ENCODE data around the gene MAT2A. TPM values are rescaled to one million over a fixed set of nuclear protein-coding genes. Genes with fewer than 3 reads are reported as not detected.

MAT2A gene
- total and polyA plus RNA-seq, 10 of the 15 experiments (the other 5 are each of a cell fraction or from before 2014, with no cell fraction given), result 97.6 to 408 (median 290) TPM

DNA sequence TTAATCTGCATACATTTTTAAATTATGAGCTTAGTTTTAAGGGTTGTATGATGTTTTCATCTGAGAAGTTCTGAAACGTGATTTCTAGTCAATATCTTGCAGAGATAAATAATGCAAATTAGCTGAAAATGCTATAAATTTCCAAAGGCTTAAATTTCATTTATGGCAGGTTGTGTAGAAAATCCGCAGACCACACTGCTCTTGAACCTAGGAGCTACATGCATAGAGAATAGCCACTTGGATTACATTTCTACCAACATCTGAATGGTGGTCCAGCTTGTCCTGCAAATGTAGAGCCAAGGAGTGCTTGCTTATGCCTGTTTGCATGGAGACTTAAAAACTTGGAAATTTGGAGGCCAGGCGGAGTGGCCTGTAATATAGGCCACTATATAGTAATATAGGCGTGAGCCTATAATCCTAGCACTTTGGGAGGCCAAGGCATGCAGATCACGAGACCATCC lies 6.8 kb downstream of the MAT2A start:
- Histone ChIP-seq H3K79me2 (ENCODE audit: control insufficient read depth, insufficient read depth, low read length) (peaks cover 21% of the 10 kb centered on the region), H3K4me3 (no peak overlapping the region), H4K20me1 (ENCODE audit: control insufficient read depth, insufficient read depth) (no peaks in the 10 kb centered on the region), H3K9me3 (replicated peaks; ENCODE audit: control insufficient read depth, insufficient read depth, low read length) (no peaks in the 10 kb centered on the region), H3K27ac (ENCODE audit: control insufficient read depth, insufficient read depth) (no peak overlapping the region), H3K27me3 (replicated peaks in 1 of 2; ENCODE audit: control insufficient read depth in 2 of 2, insufficient read depth in 2 of 2, low read length in 1 of 2) (no peaks in the 10 kb centered on the region), H3K4me1 (ENCODE audit: control insufficient read depth, insufficient read depth, low read length) (no peaks in the 10 kb centered on the region), H3K4me2 (ENCODE audit: control insufficient read depth, insufficient read depth) (no peak overlapping the region), H3K36me3 (ENCODE audit: control insufficient read depth in 2 of 2, insufficient read depth in 2 of 2, low read length in 1 of 2) (peaks cover 6 to 25% of the 10 kb centered on the region in 2 experiments), H3K9ac (ENCODE audit: control insufficient read depth, insufficient read depth, low read length) (no peak overlapping the region), H2AFZ (ENCODE audit: control insufficient read depth, low read depth, low read length) (no peak overlapping the region)
- POLR2A ChIA-PET, result interaction anchor here (0.7 to 1.7 kb wide), 4 partner anchors 9 to 218 kb away, joined by 3 to 4 read pairs (median 4); partner anchors contain the start of genes GGCX and TGOLN2
- intact Hi-C loops (cut with micrococcal nuclease; ENCODE audit: unreplicated experiment), result no loop called here
- RAD21 ChIA-PET (ENCODE audit: unreplicated experiment), result interaction anchor here (1.2 to 1.6 kb wide), 2 partner anchors 15 to 126 kb away, joined by 4 to 5 read pairs; partner anchors contain the start of gene GGCX
- WGBS (ENCODE audit: insufficient coverage, insufficient replicate concordance, low lambda C conversion rate, missing lambda C conversion rate), result 62% methylated on average over 5 of the region's 5 CpGs
- ATAC-seq, result no peak; the same call in 1 of the 3 replicates
- BruUV-seq (replicated peaks), result no TSS peak
- no peak for DNase-seq (ENCODE audit: low read depth, low spot score)
- FAIRE-seq, result no peak
- CTCF ChIA-PET, result interaction anchor here (0.8 to 2.0 kb wide), 5 partner anchors 10 to 154 kb away, joined by 3 to 19 read pairs (median 5); partner anchors contain the start of gene SH2D6
- no peak for TF ChIP-seq TAF1 (IDR thresholded peaks at IDR 0.05; ENCODE audit: borderline replicate concordance, low read depth, low read length)
- TF ChIP-seq WRNIP1 (IDR thresholded peaks at IDR 0.05; ENCODE audit: borderline replicate concordance, low read depth, low read length), result no peak
- peak; percentile 58; the same call in 1 of the 2 replicates for TF ChIP-seq POLR2AphosphoS5 (IDR thresholded peaks at IDR 0.05; ENCODE audit: low read length)
- TF ChIP-seq MTA3 (IDR thresholded peaks at IDR 0.05; ENCODE audit: borderline replicate concordance, low read length), result peak; percentile 19; the same call in 1 of the 2 replicates
- TF ChIP-seq, protein P1, sequence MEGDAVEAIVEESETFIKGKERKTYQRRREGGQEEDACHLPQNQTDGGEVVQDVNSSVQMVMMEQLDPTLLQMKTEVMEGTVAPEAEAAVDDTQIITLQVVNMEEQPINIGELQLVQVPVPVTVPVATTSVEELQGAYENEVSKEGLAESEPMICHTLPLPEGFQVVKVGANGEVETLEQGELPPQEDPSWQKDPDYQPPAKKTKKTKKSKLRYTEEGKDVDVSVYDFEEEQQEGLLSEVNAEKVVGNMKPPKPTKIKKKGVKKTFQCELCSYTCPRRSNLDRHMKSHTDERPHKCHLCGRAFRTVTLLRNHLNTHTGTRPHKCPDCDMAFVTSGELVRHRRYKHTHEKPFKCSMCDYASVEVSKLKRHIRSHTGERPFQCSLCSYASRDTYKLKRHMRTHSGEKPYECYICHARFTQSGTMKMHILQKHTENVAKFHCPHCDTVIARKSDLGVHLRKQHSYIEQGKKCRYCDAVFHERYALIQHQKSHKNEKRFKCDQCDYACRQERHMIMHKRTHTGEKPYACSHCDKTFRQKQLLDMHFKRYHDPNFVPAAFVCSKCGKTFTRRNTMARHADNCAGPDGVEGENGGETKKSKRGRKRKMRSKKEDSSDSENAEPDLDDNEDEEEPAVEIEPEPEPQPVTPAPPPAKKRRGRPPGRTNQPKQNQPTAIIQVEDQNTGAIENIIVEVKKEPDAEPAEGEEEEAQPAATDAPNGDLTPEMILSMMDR (IDR thresholded peaks at IDR 0.05 in 2 of 3, conservative IDR thresholded peaks at IDR 0.05 in 1 of 3; ENCODE audit: control insufficient read depth in 2 of 3, extremely low read depth in 1 of 3, insufficient read depth in 1 of 3, low read depth in 3 of 3, low read length in 3 of 3), result no peak
- in situ Hi-C loops (cut with MboI), result no loop called here
- SMC1A ChIA-PET (ENCODE audit: uncharacterized antibody, unreplicated experiment), result interaction anchor here (0.9 to 1.2 kb wide), 3 partner anchors 124 to 175 kb away, joined by 4 to 6 read pairs (median 6); no protein-coding TSS in a partner anchor
